IPS-20b (cell line): ENCODE measurements around the gene DAZ3.
"Not testable (repeated sequence)": the region's sequence is repeated elsewhere in the genome, so short reads cannot be mapped to it uniquely, and the experiment has no call there.

Experiments
- H3K27ac ChIP-seq: one replicate; pipeline ENCODE4 v1.5.1; 2013; ENCODE audit warnings: low read length
- H3K27me3 ChIP-seq: 2 replicates; pipeline ENCODE4 v1.6.1; 2013; ENCODE audit warnings: mild to moderate bottlenecking, low read length, inconsistent platforms; ENCODE audit not compliant: insufficient read depth
- H3K36me3 ChIP-seq: 2 replicates; pipeline ENCODE4 v1.6.1; 2013; ENCODE audit warnings: low read depth, mild to moderate bottlenecking, inconsistent platforms, low read length, moderate library complexity; ENCODE audit not compliant: insufficient read depth
- H3K4me1 ChIP-seq: 2 replicates; pipeline ENCODE4 v1.6.1; 2013; ENCODE audit warnings: mild to moderate bottlenecking, control low read depth, inconsistent platforms, low read length, moderate library complexity; ENCODE audit not compliant: insufficient read depth
- H3K4me3 ChIP-seq: 2 replicates; pipeline ENCODE4 v1.5.1; 2013; ENCODE audit warnings: mild to moderate bottlenecking, low read length, inconsistent platforms
- H3K9ac ChIP-seq: 2 replicates; pipeline ENCODE4 v1.6.1; 2013; ENCODE audit warnings: low read depth, mild to moderate bottlenecking, inconsistent platforms, low read length, moderate library complexity
- H3K9me3 ChIP-seq: 2 replicates; pipeline ENCODE4 v1.6.1; 2013; ENCODE audit warnings: mild to moderate bottlenecking, low read depth, low read length, inconsistent platforms; ENCODE audit not compliant: insufficient read depth

DAZ3 gene

GRCh38 chrY:24813293-24813692 lies at the start of gene DAZ3:
TSS of gene DAZ3 (minus strand) at chrY:24813393. CDS start at chrY:24813185, 208 bp downstream.
- not testable (repeated sequence) for H3K9me3 ChIP-seq, H3K9ac ChIP-seq, H3K36me3 ChIP-seq, H3K27ac ChIP-seq, H3K4me1 ChIP-seq, H3K27me3 ChIP-seq, H3K4me3 ChIP-seq

GRCh38 chrY:24833619-24834018 lies 20.4 kb upstream of the DAZ3 start, which contains the start of gene DAZ4:
TSS of gene DAZ4 (plus strand) at chrY:24833919. CDS start at chrY:24834127, 208 bp downstream.
- not testable (repeated sequence) for H3K27me3 ChIP-seq, H3K4me1 ChIP-seq, H3K4me3 ChIP-seq, H3K36me3 ChIP-seq, H3K27ac ChIP-seq, H3K9ac ChIP-seq, H3K9me3 ChIP-seq

GRCh38 chrY:24825069-24825468 lies 11.9 kb upstream of the DAZ3 start:
- H3K4me3 ChIP-seq, H3K9me3 ChIP-seq, H3K36me3 ChIP-seq, H3K4me1 ChIP-seq, H3K9ac ChIP-seq, H3K27ac ChIP-seq, H3K27me3 ChIP-seq: not testable (repeated sequence)

- not testable (repeated sequence) for H3K9me3 ChIP-seq, H3K27ac ChIP-seq, H3K4me1 ChIP-seq, H3K4me3 ChIP-seq, H3K9ac ChIP-seq, H3K27me3 ChIP-seq, H3K36me3 ChIP-seq
These were observed 11.1 kb upstream of the DAZ3 start for GRCh38 chrY:24824184-24824879.

GRCh38 chrY:24821836-24822235 lies 8.6 kb upstream of the DAZ3 start:
- not testable (repeated sequence) for H3K9me3 ChIP-seq, H3K27ac ChIP-seq, H3K27me3 ChIP-seq, H3K4me1 ChIP-seq, H3K4me3 ChIP-seq, H3K36me3 ChIP-seq, H3K9ac ChIP-seq
